Activated naive CD4-positive, alpha-beta T cell (primary cell): ENCODE data around the gene COMMD10.

Source experiments
- DNase-seq, 4 experiments: peaks; one replicate each; lab custom pipeline; 2025; lab: John Stamatoyannopoulos, UW

Gene COMMD10

GRCh38 chr5:116216246-116216645, 131.4 kb downstream of the COMMD10 start:
- DNase-seq = no peak

- no peak for DNase-seq
These were observed 140.6 kb downstream of the COMMD10 start for GRCh38 chr5:116225281-116225922.

GRCh38 chr5:116229131-116229689, 144.4 kb downstream of the COMMD10 start:
- DNase-seq = no peak

GRCh38 chr5:116231288-116231687, 146.5 kb downstream of the COMMD10 start:
- DNase-seq = no peak

GRCh38 chr5:116234681-116235080, 149.9 kb downstream of the COMMD10 start:
- DNase-seq = no peak

- no peak for DNase-seq
These were observed 153.2 kb downstream of the COMMD10 start for GRCh38 chr5:116237917-116238500.

- DNase-seq = no peak
These were observed 157.5 kb downstream of the COMMD10 start for GRCh38 chr5:116242343-116242742.

DNA sequence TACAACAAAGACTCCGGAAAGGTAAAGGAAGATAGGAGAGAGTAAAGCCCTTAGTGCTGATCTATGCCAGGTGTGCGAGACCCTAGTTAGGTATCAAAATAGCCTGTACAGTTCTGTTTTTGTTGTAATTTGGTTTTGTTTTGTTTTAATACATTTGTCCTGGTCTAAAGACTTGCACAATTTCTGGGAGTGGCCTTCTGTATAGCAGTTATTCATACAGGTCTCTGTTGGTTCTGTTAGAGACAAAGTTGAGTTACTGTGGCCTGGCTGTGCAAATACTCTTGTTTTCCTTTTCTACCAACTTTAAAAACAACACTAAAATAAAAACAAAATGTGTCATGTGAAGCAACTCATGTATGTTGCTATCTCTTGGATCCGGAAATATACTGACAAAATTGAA, 163.6 kb downstream of the COMMD10 start:
- no peak for DNase-seq

DNA sequence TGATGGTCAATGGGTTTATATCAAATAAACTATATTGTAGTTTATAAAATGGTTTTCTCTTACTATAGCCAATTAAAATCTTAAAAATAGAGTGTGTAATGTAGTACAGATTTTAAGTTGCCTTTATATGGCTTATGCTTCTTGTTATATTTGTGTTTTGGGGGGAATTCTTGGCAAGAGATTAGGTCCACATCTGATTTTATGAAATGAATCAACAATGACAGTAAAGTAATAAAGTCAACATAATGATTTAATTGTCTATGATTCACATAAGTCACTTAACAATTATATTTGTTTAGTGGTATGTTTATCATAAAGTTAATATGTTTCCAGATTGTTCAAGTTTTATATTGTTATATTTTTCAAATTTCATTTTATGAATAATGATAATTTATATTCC, 164.8 kb downstream of the COMMD10 start:
- no peak for DNase-seq

DNA sequence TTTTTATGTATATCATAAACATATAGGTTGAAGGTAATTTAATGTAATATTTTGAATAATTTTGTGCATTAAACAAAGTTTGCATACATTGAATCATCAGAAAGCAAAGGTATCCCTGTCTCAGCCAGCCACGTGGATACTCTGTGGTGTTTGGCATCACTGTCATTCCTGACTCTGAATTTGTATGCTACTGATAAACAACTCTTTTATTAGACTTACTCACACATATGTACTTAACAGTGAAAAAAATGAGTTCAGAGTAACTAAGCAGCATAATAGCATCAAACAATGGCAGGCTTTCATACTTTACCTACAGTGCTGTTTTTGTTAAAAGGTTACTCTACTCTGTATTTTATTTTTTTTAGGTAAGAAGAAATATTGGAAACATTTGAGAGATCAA, 171.9 kb downstream of the COMMD10 start:
- no peak for DNase-seq

DNA sequence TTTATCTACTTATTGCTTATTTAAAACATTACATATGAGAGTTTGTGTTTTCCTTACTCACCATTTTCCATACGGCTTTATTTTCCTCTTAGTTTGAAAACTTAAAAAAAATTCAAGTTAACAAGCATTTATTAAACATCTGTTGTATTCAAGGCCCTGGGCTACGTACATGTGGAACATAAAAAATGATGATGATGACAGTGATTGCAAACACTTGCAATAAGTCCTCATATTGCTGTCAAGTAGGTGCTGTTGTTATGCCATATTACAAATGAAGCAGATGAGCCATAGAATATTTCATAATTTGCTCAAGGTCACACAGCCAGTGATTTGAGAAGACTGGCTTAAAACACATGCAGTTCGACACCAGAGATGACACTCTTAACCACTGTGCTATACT, 180.6 kb downstream of the COMMD10 start:
- no peak for DNase-seq

DNA sequence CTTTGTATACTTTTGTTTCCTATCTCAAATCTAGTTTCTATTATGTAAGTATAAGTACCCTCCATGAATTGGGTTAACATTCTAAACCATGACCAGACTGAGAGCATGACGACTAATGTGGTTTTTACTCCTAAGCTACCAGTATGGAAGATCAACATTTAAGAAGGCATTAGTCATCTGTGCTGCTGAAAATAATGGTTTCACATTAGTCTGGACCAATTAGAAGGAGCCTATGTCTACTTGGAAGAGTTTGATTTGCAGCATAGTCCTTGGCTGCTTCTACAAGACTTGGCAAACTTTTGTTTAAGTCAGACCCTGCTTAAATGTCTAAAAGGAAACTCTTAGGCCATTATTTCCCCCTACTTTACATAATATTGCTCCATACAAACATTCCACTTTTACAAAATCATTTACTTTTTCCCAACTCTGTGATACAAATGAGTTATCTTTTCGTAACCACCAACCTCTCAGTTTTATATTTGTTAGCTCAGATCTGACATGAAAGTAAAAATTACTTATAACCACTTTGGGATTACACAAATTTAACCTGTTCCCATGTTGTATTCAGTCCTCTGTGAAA, 186.7 kb downstream of the COMMD10 start:
- DNase-seq = no peak

DNA sequence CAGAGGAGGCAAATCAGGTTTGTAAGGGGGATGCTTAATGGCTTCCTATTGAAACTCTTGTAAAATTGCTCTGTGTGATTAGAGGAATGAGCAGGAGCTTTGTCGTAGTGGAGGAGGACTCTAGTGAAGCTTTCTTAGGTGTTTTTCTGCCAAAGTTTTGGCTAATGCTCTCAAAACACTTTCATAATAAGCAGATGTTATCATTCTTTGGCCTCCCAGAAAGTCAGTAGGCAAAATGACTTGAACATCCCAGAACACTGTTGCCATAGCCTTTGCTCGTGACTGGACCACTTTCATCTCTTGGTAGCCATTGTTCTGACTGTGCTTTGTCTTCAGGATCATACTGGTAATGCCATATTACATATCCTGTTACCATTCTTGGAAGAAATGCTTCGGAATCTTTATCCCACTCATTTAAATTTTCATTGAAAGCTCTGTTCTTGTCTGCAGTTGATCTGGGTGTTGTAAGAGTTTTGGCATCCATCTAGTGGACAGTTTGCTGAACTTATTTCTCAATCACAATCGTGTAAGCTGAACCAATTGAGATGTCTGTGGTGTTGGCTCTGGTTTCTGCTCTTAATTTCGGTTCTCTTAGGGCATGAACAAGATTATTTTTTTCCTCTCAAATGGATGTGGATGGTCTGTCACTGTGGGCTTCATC, 187.6 kb downstream of the COMMD10 start:
- no peak for DNase-seq

- no peak for DNase-seq
These were observed 188.8 kb downstream of the COMMD10 start for GRCh38 chr5:116273448-116274242.

GRCh38 chr5:116274251-116274650, 189.4 kb downstream of the COMMD10 start:
- no peak for DNase-seq

- no peak for DNase-seq
These were observed 190.5 kb downstream of the COMMD10 start for GRCh38 chr5:116275282-116275681.

- DNase-seq = no peak
These were observed 192.1 kb downstream of the COMMD10 start for GRCh38 chr5:116276952-116277351.

DNA sequence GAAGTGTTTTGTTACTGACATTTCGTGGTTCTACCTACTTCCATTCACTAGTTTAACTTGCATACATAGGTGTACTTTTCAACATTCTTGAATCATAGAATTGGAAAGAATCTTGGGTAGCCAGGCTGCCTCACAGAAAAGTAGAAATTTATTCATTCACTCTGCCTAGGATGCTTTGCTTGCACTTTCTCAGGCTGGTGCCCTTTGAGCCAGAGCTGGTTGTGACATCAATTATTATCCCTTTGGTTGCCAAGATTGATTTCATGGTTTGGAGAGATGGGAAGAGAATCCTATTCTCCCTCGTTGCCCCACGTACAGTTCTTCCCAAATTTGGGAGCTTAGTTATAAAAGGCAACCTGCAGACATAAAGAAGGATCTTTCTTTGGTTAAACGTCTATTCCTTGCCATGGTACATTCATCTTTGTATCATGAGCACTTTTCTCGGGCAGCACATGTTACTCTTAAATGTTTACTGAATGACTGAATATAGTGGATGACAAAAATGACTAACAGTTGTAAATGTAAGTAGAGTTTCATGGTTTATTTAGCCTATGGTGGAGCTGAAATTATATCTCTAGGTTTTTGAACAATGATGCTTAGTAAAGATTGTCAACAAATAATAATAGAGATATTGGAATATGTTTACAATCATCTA, 195.5 kb downstream of the COMMD10 start:
- no peak for DNase-seq

DNA sequence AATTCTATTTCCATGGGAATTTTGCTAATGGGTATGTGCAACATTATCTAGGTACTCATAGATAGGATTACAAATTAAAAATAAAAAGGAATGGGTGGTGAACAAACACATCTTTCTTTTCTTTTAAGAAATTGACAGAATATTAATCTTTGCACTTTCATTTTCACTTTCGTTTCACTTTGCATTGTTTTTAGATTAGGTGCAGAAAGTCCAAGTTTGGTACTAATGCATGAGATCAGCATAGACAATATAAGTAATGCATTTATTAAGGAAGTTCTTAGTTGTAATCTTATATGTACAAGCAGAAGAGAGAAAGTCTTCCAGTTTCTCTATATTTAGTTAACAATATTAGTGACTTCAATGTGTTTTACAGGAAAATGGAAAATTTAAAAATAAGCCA, 196.5 kb downstream of the COMMD10 start:
- DNase-seq = no peak

DNA sequence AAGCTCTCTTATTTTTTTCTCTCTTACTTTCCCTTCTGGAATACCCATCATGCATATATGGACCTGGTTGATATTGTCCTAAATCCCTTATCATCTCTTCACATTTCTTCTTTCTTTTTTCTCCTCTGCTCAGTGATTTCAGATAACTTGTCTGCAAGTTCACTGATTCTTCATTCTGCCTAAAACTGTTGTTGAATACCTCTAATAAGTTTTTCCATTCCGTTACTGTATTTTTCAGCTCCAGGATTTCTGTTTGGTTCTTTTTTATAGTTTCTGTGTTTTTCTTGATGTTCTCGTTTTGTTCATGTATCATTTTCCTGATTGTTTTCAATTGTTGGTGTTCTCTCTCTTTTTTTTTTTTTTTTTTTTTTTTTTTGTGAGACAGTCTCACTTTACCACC, 203.7 kb downstream of the COMMD10 start:
- DNase-seq = no peak

DNA sequence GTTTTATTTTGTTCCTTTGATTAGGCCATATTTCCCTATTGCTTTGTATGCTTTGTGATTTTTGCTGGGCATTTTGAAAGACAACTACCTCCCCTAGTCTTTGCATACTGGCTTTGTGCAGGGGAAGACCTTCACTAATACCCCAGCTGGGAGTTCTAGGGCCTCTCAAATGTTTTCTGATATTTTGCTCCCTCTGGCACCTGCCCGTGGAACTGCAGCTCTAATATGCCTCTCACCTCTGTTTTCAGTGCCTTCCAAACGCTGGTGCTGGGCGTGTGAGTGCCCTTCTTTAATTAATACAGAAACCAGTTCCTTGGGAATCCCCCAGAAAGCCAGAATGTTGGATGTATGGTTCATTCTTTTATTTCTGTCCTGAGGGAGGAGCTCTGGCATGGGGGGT, 204.5 kb downstream of the COMMD10 start:
- no peak for DNase-seq

- DNase-seq = no peak
These were observed 206.4 kb downstream of the COMMD10 start for GRCh38 chr5:116291271-116291670.
